Measurements from ENCODE around the gene SZT2. TPM values are rescaled to one million over a fixed set of nuclear protein-coding genes. Genes with fewer than 3 reads are reported as not detected.
A peak's percentile ranks its signal among the peaks of the same experiment; 100 is the strongest.

SZT2 gene
- total and polyA plus RNA-seq, 2 of the 13 experiments (the other 11 are each of a cell fraction or from before 2014, with no cell fraction given), result 8.0 to 8.8 TPM

DNA sequence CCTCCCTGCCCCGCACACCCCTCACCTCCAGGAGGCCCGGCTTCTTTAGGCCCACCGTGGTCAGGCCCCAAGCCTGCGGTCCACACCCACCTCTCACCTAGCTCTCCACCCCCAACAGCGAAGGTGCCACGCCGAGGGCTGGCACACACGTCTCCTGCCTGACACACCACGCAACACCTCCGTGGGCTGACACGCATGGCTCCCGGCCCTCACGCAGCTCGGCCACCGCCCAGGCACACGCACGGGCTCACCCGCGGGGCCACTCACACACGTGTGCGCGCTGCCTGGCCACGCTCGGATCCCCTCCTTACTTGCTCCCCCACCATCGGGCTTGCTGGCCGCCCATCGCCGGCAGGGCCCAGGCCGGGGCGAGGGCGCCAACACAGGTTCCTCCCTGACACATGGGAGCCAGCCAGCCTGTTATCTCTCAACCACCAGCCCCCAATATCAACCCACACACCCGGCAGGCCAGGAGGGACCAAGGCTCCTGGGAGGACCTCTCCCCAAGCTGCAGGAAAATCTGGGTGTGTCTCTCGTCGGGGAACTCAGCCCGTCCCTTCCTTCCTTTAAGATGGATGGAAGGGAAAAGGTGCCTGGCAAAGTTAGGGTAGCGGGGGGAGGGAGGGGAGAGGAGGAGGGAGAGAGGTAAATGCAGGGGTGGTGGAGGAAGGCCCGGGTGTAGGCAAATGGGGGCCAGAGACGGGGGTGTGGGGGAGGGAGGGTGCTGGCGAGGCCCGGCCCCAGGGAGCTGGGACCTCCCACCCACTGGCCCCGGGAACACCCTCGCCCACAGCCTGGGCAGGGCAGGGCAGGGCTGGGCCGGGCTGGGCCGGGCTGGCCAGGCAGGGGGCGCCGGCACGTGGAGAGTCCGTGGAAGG, 22.4 kb upstream of the SZT2 start (continued):
- TF ChIP-seq, protein P1, sequence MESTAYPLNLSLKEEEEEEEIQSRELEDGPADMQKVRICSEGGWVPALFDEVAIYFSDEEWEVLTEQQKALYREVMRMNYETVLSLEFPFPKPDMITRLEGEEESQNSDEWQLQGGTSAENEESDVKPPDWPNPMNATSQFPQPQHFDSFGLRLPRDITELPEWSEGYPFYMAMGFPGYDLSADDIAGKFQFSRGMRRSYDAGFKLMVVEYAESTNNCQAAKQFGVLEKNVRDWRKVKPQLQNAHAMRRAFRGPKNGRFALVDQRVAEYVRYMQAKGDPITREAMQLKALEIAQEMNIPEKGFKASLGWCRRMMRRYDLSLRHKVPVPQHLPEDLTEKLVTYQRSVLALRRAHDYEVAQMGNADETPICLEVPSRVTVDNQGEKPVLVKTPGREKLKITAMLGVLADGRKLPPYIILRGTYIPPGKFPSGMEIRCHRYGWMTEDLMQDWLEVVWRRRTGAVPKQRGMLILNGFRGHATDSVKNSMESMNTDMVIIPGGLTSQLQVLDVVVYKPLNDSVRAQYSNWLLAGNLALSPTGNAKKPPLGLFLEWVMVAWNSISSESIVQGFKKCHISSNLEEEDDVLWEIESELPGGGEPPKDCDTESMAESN (CRISPR knock-in tag; conservative IDR thresholded peaks at IDR 0.05), result 0 out of 2 replicates have a peak, but pooled peaks have one; percentile 14
- TF ChIP-seq MAF1 (CRISPR knock-in tag; IDR thresholded peaks at IDR 0.05; ENCODE audit: borderline replicate concordance) (0 out of 2 replicates have a peak, but pooled peaks have one; percentile 44), ZNF724P (CRISPR knock-in tag; IDR thresholded peaks at IDR 0.05; ENCODE audit: borderline replicate concordance) (0 out of 2 replicates have a peak, but pooled peaks have one; percentile 1), HNRNPLL (IDR thresholded peaks at IDR 0.05; ENCODE audit: low read depth, low read length, poor library complexity, severe bottlenecking) (peak; percentile 29), KLF15 (CRISPR knock-in tag; IDR thresholded peaks at IDR 0.05; ENCODE audit: borderline replicate concordance) (0 out of 2 replicates have a peak, but pooled peaks have one; percentile 15), ZNF670 (CRISPR knock-in tag; IDR thresholded peaks at IDR 0.05; ENCODE audit: borderline replicate concordance) (0 out of 2 replicates have a peak, but pooled peaks have one; percentile 17), ZNF296 (CRISPR knock-in tag; conservative IDR thresholded peaks at IDR 0.05) (0 out of 2 replicates have a peak, but pooled peaks have one; percentile 25), PRMT3 (CRISPR knock-in tag; IDR thresholded peaks at IDR 0.05; ENCODE audit: borderline replicate concordance, low read depth) (no peak), ZNF615 (CRISPR knock-in tag; IDR thresholded peaks at IDR 0.05; ENCODE audit: borderline replicate concordance) (no peak), FOXM1 (CRISPR knock-in tag; IDR thresholded peaks at IDR 0.05) (no peak), TCF12 (IDR thresholded peaks at IDR 0.05) (no peak), TCF12 (CRISPR knock-in tag; IDR thresholded peaks at IDR 0.05) (no peak)
- TF ChIP-seq, protein P2, sequence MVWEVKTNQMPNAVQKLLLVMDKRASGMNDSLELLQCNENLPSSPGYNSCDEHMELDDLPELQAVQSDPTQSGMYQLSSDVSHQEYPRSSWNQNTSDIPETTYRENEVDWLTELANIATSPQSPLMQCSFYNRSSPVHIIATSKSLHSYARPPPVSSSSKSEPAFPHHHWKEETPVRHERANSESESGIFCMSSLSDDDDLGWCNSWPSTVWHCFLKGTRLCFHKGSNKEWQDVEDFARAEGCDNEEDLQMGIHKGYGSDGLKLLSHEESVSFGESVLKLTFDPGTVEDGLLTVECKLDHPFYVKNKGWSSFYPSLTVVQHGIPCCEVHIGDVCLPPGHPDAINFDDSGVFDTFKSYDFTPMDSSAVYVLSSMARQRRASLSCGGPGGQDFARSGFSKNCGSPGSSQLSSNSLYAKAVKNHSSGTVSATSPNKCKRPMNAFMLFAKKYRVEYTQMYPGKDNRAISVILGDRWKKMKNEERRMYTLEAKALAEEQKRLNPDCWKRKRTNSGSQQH (CRISPR knock-in tag; IDR thresholded peaks at IDR 0.05; ENCODE audit: low read depth), result no peak
- TF ChIP-seq, protein P3, sequence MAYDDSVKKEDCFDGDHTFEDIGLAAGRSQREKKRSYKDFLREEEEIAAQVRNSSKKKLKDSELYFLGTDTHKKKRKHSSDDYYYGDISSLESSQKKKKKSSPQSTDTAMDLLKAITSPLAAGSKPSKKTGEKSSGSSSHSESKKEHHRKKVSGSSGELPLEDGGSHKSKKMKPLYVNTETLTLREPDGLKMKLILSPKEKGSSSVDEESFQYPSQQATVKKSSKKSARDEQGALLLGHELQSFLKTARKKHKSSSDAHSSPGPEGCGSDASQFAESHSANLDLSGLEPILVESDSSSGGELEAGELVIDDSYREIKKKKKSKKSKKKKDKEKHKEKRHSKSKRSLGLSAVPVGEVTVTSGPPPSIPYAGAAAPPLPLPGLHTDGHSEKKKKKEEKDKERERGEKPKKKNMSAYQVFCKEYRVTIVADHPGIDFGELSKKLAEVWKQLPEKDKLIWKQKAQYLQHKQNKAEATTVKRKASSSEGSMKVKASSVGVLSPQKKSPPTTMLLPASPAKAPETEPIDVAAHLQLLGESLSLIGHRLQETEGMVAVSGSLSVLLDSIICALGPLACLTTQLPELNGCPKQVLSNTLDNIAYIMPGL (CRISPR knock-in tag; IDR thresholded peaks at IDR 0.05; ENCODE audit: borderline replicate concordance in 1 of 2, low read depth in 1 of 2), result peak in 1 of 2 experiments; percentile 13; a peak in 1 of 4 replicates
- TF ChIP-seq, protein P4, sequence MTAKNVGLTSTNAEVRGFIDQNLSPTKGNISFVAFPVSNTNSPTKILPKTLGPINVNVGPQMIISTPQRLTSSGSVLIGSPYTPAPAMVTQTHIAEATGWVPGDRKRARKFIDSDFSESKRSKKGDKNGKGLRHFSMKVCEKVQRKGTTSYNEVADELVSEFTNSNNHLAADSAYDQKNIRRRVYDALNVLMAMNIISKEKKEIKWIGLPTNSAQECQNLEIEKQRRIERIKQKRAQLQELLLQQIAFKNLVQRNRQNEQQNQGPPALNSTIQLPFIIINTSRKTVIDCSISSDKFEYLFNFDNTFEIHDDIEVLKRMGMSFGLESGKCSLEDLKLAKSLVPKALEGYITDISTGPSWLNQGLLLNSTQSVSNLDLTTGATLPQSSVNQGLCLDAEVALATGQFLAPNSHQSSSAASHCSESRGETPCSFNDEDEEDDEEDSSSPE (CRISPR knock-in tag; IDR thresholded peaks at IDR 0.05), result no peak
- TF ChIP-seq, protein P5, sequence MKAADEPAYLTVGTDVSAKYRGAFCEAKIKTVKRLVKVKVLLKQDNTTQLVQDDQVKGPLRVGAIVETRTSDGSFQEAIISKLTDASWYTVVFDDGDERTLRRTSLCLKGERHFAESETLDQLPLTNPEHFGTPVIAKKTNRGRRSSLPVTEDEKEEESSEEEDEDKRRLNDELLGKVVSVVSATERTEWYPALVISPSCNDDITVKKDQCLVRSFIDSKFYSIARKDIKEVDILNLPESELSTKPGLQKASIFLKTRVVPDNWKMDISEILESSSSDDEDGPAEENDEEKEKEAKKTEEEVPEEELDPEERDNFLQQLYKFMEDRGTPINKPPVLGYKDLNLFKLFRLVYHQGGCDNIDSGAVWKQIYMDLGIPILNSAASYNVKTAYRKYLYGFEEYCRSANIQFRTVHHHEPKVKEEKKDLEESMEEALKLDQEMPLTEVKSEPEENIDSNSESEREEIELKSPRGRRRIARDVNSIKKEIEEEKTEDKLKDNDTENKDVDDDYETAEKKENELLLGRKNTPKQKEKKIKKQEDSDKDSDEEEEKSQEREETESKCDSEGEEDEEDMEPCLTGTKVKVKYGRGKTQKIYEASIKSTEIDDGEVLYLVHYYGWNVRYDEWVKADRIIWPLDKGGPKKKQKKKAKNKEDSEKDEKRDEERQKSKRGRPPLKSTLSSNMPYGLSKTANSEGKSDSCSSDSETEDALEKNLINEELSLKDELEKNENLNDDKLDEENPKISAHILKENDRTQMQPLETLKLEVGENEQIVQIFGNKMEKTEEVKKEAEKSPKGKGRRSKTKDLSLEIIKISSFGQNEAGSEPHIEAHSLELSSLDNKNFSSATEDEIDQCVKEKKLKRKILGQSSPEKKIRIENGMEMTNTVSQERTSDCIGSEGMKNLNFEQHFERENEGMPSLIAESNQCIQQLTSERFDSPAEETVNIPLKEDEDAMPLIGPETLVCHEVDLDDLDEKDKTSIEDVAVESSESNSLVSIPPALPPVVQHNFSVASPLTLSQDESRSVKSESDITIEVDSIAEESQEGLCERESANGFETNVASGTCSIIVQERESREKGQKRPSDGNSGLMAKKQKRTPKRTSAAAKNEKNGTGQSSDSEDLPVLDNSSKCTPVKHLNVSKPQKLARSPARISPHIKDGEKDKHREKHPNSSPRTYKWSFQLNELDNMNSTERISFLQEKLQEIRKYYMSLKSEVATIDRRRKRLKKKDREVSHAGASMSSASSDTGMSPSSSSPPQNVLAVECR (CRISPR knock-in tag; IDR thresholded peaks at IDR 0.05; ENCODE audit: borderline replicate concordance), result peak; percentile 47
